GM19324 (cell line): ENCODE data around the gene BSX.

Source experiments
- ATAC-seq: cut with Tn5 transposase; IDR thresholded peaks from one replicate; pipeline ENCODE4 v1.9.1; 2021; ENCODE audit warnings: mild to moderate bottlenecking, moderate library complexity; ENCODE audit not compliant: unreplicated experiment, low FRiP score

BSX gene

GRCh38 chr11:122981388-122982264 lies at the start of gene BSX:
BSX (minus strand) TSS chr11:122981834; CDS start chr11:122981671, 163 bp downstream.
- no peak for ATAC-seq

GRCh38 chr11:123030517-123030916 lies 48.9 kb upstream of the BSX start:
- ATAC-seq = no peak

GRCh38 chr11:123020968-123021367 lies 39.3 kb upstream of the BSX start:
- ATAC-seq = peak; percentile 64

DNA sequence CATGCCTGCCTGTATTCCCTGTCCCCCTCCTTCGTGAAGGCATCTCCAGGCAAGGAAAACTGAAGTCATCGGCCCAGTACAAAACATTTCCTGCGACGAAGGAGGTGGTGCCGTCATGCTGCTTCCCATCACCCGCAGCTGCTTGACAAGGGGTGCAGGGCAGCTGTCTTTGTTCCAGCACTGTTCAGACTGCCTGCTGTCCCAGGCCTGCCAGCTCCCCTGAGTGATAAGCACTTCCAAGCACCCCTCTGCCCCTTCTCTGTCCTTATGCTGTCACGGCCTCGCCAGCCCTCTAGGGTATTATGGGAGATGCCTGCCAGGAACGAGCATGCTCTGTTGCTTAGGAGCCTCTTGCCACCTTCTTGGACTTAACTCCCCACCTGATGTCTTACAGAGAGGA lies 37.1 kb upstream of the BSX start:
- ATAC-seq = no peak

DNA sequence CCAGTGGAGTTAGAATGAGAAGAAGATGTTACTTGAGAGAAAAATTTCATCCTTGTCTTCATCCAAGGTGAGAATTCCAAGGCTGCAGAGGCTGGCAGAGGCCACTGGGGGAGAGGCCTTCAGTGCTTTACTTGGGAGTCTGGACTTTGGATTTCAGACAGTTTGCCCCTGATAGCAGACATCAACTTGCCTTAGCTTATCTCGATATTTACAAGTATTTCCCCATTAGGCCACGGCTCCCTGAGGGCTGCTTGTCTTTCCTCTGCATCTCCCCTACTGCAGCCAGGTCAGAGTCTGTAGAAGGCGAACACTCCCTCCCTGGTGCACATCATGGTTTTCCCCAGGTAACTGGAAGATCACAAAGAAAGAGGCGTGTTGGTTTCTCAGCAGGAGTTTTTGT lies 29.9 kb upstream of the BSX start:
- ATAC-seq = no peak

DNA sequence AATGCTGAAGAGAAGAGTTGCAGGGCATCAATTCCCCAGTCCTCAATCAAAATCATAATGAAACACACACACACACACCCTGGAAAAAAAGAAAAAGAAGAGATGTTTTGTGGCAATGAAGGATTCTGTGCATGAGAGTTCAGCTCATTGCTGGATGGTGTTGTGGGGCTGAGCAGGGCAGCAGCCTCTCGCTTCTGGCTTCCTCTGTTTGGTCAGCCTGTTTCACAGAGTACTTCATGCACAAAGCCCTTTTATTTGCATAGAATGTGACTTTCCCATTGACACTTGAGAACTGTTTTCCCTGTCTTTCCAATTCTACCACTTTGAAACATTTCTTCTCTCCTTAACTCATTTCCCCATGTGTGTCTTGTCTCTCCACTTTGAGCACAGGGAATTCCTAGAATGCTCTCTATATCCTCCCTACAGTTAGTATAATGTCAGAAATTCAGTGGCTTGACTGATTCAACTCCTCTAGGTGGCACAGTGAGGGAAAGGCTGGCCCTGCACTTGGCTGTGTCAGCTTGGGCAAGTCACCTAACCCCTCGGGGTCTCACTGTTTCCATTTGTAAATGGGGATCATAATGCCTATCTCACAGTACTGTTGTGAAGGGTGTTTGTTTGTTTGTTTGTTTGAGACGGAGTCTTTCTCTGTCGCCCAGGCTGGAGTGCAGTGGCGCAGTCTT lies 25.4 kb upstream of the BSX start:
- no peak for ATAC-seq

GRCh38 chr11:123000721-123001120 lies 19.1 kb upstream of the BSX start:
- ATAC-seq = no peak

DNA sequence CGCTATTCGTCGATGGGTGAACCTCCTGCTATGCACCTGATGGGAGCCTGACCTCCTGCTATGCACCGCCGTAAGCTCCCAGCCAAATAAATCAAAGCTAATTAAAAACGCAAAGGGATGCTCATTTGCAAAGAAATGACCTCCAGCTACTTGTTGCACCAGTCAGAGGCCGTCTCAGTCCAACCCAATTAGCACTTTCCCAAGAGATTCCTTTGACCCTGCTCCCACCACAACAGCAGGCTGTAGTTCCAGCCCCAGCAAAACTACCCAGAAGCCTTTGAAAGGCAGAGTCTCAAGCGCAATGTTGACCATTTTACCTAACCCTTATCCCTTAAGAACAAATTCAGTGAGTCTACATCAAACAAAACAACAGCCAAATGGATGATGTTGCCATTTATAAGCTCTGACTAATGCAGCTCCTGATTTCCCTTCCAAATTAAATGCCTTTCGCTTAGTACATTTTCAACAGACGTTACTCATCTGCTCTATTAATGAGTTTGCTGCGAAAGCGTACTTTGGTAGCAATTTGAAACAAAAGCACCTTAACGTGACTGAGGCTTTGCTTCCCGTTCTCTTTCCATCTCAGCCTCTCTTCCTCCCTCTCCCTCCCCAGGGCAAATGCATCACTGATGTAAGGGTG lies 17.2 kb upstream of the BSX start:
- no peak for ATAC-seq

DNA sequence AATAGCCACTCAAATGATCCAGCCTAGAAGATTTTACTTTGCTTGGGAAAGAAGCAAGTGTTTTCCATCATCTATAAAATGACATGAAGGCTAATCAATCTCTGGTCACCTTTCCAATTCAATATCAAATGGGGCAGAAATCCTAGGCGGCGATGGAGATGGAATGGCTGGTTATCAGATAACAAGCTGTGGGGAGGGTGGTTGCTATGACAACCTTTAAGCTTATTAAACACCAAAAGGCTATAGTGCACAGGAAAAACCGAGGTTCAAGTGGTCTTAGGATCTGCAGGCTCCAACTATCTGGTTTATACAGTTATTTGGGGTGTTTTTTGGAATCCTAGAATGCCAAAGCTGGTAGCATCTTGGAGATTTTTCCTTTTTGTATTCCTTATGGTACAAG lies 13.9 kb upstream of the BSX start:
- no peak for ATAC-seq

GRCh38 chr11:122984186-122985011 lies 2.8 kb upstream of the BSX start:
- ATAC-seq = no peak

DNA sequence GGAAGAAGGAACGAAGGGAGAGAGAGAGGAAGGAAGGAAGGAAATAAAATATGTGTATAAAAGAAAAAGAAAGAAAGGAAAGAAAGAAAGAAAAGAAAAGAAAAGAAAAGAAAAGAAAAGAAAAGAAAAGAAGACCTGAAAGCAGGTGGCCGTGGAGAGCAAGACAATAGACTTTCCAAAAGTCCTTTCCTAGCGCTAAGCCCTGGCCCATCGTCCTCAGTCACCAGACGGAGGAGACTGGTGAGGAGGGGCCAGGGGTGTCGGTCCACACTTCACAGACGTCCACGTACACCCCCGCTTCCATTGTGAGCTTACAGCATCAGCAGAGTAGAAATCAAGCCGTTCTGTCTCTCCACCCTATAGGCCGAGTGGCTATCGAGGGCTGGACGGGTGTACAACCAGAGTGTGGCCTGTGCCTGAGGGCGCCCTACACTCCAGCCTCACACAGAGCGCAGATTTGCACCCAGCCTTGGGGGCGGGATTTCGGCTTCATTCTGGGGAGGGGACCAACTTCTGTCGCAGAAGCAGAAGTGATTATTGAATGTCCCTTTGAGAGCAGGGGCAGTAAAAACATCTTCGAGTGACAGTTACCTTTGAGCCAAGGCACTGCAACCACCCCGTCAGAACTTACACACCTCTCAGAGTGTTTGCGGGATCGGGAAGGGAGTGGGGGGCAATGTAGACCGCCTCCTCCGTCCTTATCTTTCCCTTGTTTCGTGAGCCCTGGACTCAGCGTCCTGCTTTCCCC lies 2.0 kb upstream of the BSX start:
- ATAC-seq = no peak

GRCh38 chr11:122979815-122980595 lies 1.6 kb downstream of the BSX start:
- no peak for ATAC-seq

DNA sequence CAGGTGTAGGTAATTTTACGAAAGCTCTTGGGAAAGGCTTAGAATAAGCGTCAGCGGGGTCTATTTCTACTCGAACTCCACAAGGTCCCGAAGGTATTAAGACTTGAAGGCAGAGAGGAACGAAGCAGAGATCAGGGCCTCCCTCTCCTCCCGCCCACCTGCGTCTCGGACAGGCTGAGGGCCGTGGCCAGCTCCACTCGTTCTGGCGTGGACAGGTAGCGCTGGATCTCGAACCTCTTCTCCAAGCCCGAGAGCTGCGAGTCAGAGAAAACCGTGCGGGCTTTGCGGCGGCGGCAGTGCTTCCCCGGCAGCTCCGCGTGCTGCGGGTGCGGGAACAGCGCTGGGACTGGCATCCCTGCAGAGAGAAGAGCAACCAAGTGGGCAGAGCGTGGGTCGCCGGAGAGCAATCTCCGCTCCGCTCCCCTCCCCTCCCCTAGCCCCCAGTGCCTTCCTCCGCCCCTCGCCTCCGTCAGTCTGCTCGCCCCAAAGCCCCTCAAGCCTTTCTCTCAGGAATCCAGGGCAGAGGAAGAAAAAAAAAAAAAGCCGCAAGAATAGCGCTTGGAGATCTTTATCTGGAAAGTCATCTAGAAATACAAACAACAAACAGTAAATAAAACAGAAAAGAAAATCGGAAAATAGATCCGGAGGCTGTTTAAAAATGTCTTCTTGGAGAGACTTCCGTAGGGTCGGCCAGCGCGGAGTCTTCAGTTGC lies 2.4 kb downstream of the BSX start:
- ATAC-seq = no peak

GRCh38 chr11:122978299-122978620 lies 3.4 kb downstream of the BSX start:
- no peak for ATAC-seq

DNA sequence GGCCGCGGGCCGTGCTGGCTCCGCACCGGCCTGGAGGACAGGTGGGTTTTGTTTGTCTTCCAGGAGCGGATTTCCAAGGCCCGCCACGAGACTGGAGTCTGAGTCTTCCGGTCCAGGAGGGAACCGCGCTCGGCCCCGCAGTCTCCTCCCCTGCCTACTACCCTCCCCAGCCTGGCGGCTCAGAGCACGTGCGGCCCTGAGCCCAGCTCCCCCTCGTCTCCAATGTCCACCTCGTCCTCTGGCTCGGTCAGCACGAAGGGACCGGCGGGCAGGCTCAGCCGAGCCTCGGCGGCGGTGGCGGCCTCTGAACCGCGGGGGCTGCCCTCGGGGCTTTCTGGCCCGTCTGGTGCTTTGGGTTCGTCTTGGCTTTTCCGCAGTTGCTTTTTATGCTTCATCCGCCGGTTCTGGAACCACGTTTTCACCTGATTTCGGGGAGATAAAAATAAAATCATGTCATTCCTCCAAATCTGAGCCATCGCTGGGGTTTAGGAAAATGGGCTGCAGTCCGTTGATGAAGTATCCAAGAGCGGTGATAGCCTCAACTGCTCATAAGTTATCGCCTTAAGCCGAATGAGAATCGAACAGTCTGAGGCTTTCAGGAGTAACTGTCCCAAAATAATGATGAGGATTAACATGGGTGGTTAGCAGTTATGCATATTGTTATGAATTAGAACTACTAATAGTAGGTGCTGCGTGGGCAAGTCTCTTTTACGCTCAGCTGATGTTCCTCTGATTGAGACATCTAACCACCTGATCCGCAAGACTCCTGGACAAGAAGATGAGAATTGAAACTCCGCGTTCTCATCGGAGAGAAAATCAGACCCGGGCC lies 4.0 kb downstream of the BSX start:
- no peak for ATAC-seq

- ATAC-seq = no peak
Measured at GRCh38 chr11:122976734-122977469, 4.7 kb downstream of the BSX start.

DNA sequence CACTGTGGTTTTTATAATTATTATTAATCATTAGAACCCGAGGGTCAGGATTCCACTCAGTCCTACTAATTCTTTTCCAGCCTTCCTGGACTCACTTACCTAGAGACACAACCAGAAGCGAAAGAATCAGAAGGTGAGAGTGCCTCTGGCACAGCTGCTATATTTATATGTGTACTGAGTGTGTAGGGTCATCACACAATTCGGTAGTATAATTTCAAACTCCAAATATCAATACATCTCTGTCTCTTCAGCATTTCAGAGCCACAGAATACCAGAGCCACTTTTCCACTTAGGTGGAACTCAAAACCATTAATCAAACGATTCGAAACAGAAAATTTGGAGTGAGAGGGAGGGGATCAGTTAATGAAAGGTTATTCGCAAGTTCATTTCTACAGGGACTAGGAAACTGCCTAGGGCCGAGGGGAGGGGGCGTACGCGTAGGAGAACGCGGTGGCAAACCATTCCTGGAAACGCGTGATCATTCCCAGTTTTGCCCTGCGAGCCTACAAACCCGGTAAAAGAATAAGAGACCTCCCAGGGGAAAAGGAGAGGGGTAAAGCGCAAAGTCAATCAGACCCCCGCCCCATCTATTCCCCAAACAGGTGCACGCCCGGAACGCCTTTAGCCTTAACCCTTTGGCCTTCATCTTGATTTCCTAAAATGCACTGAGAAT lies 5.4 kb downstream of the BSX start:
- ATAC-seq = no peak
